HG02642 (cell line): ENCODE data around the gene UBE2N.
A peak's percentile ranks its signal among the peaks of the same experiment; 100 is the strongest.

Experiments used
- ATAC-seq: cut with Tn5 transposase; IDR thresholded peaks from one replicate; pipeline ENCODE4 v1.9.1; 2021; ENCODE audit warnings: mild to moderate bottlenecking; ENCODE audit not compliant: unreplicated experiment, poor library complexity

UBE2N gene

GRCh38 chr12:93441617-93442410 is at the start of gene UBE2N:
TSS of gene UBE2N (minus strand) at chr12:93441947. CDS start at chr12:93441884, 63 bp downstream.
- peak; percentile 87 for ATAC-seq

- no peak for ATAC-seq
Measured at GRCh38 chr12:93484315-93484981, 42.7 kb upstream of the UBE2N start.

- ATAC-seq, result no peak
Measured at GRCh38 chr12:93483151-93483807, 41.5 kb upstream of the UBE2N start.

GRCh38 chr12:93482721-93483120 is 41.0 kb upstream of the UBE2N start:
- no peak for ATAC-seq

- ATAC-seq, result no peak
Measured at GRCh38 chr12:93476555-93476954, 34.8 kb upstream of the UBE2N start.

GRCh38 chr12:93469386-93469785 is 27.6 kb upstream of the UBE2N start:
- ATAC-seq, result no peak

GRCh38 chr12:93468008-93468371 is 26.2 kb upstream of the UBE2N start:
- ATAC-seq, result peak; percentile 17

GRCh38 chr12:93467351-93468007 is 25.7 kb upstream of the UBE2N start, which contains the start of gene MRPL42:
TSS of gene MRPL42 (plus strand) at chr12:93467514. CDS start at chr12:93469286, 1,772 bp downstream.
- peak; percentile 92 for ATAC-seq

- no peak for ATAC-seq
Measured at GRCh38 chr12:93466625-93467350, 25.0 kb upstream of the UBE2N start.

- no peak for ATAC-seq
Measured at GRCh38 chr12:93465841-93466240, 24.1 kb upstream of the UBE2N start.

GRCh38 chr12:93461503-93461902 is 19.8 kb upstream of the UBE2N start:
- no peak for ATAC-seq

GRCh38 chr12:93460902-93461301 is 19.2 kb upstream of the UBE2N start:
- no peak for ATAC-seq

GRCh38 chr12:93460003-93460402 is 18.3 kb upstream of the UBE2N start:
- no peak for ATAC-seq

GRCh38 chr12:93459097-93459496 is 17.4 kb upstream of the UBE2N start:
- no peak for ATAC-seq

GRCh38 chr12:93456077-93456476 is 14.3 kb upstream of the UBE2N start:
- no peak for ATAC-seq

GRCh38 chr12:93453633-93454032 is 11.9 kb upstream of the UBE2N start:
- no peak for ATAC-seq

- no peak for ATAC-seq
Measured at GRCh38 chr12:93451423-93452158, 9.8 kb upstream of the UBE2N start.

- ATAC-seq, result peak; percentile 76
Measured at GRCh38 chr12:93449277-93449676, 7.5 kb upstream of the UBE2N start.

GRCh38 chr12:93448796-93449195 is 7.0 kb upstream of the UBE2N start:
- ATAC-seq, result no peak
